HG03108 (cell line): ENCODE measurements around the gene CNIH1.
"Not testable (repeated sequence)": the region's sequence is repeated elsewhere in the genome, so short reads cannot be mapped to it uniquely, and the experiment has no call there.

Experiments
- ATAC-seq: cut with Tn5 transposase; IDR thresholded peaks from one replicate; pipeline ENCODE4 v1.9.1; 2021; ENCODE audit warnings: moderate library complexity; ENCODE audit not compliant: unreplicated experiment

Gene CNIH1

GRCh38 chr14:54470701-54471100 is 29.5 kb upstream of the CNIH1 start:
- ATAC-seq = no peak

GRCh38 chr14:54467280-54467679 is 26.1 kb upstream of the CNIH1 start:
- no peak for ATAC-seq

GRCh38 chr14:54465654-54466053 is 24.5 kb upstream of the CNIH1 start:
- no peak for ATAC-seq

- no peak for ATAC-seq
These were observed 20.9 kb upstream of the CNIH1 start for GRCh38 chr14:54462048-54462447.

GRCh38 chr14:54459106-54459505 is 17.9 kb upstream of the CNIH1 start:
- no peak for ATAC-seq

- ATAC-seq = not testable (repeated sequence)
These were observed 17.4 kb upstream of the CNIH1 start for GRCh38 chr14:54458536-54458935.

GRCh38 chr14:54457609-54457996 is 16.4 kb upstream of the CNIH1 start:
- ATAC-seq = no peak

GRCh38 chr14:54456820-54457608 is 15.8 kb upstream of the CNIH1 start:
- ATAC-seq = not testable (repeated sequence)

- ATAC-seq = no peak
These were observed 14.2 kb upstream of the CNIH1 start for GRCh38 chr14:54455363-54455762.

GRCh38 chr14:54453990-54454389 is 12.8 kb upstream of the CNIH1 start:
- ATAC-seq = not testable (repeated sequence)

- ATAC-seq = no peak
These were observed 12.1 kb upstream of the CNIH1 start for GRCh38 chr14:54453252-54453651.

GRCh38 chr14:54451961-54452360 is 10.8 kb upstream of the CNIH1 start:
- no peak for ATAC-seq

- ATAC-seq = no peak
These were observed 10.0 kb upstream of the CNIH1 start for GRCh38 chr14:54451121-54451601.

GRCh38 chr14:54450535-54450934 is 9.4 kb upstream of the CNIH1 start:
- ATAC-seq = no peak

- no peak for ATAC-seq
These were observed 6.1 kb upstream of the CNIH1 start for GRCh38 chr14:54447231-54447692.

GRCh38 chr14:54446161-54446693 is 5.1 kb upstream of the CNIH1 start:
- ATAC-seq = no peak

- ATAC-seq = no peak
These were observed 3.5 kb upstream of the CNIH1 start for GRCh38 chr14:54444681-54445080.

GRCh38 chr14:54443981-54444380 is 2.8 kb upstream of the CNIH1 start:
- no peak for ATAC-seq

GRCh38 chr14:54442961-54443360 is 1.8 kb upstream of the CNIH1 start:
- ATAC-seq = not testable (repeated sequence)

GRCh38 chr14:54440476-54440872 is 700 bp downstream of the CNIH1 start:
- no peak for ATAC-seq

- no peak for ATAC-seq
These were observed 1.1 kb downstream of the CNIH1 start for GRCh38 chr14:54440037-54440436.

- no peak for ATAC-seq
These were observed 2.5 kb downstream of the CNIH1 start for GRCh38 chr14:54438703-54439102.
